HG03571 (cell line): ENCODE measurements around the gene NAA10.

Source experiments
- ATAC-seq: cut with Tn5 transposase; IDR thresholded peaks from one replicate; pipeline ENCODE4 v1.9.1; 2021; ENCODE audit not compliant: unreplicated experiment

Gene NAA10

GRCh38 chrX:153885968-153886903 is 48.6 kb downstream of the NAA10 start, which contains the start of gene L1CAM:
Gene L1CAM, minus strand, starts transcription at chrX:153886173. Its CDS starts 10,337 bp downstream, at chrX:153875836.
- ATAC-seq = no peak

GRCh38 chrX:153885208-153885787 is 49.5 kb downstream of the NAA10 start:
- ATAC-seq = no peak

GRCh38 chrX:153884590-153884989 is 50.2 kb downstream of the NAA10 start:
- ATAC-seq = no peak

- no peak for ATAC-seq
Measured at GRCh38 chrX:153884136-153884535, 50.7 kb downstream of the NAA10 start.

- no peak for ATAC-seq
Measured at GRCh38 chrX:153883163-153883843, 51.5 kb downstream of the NAA10 start.

GRCh38 chrX:153882557-153882956 is 52.3 kb downstream of the NAA10 start:
- no peak for ATAC-seq

- no peak for ATAC-seq
Measured at GRCh38 chrX:153882086-153882498, 52.7 kb downstream of the NAA10 start.

GRCh38 chrX:153881281-153881680 is 53.6 kb downstream of the NAA10 start:
- no peak for ATAC-seq

- no peak for ATAC-seq
Measured at GRCh38 chrX:153880440-153880815, 54.4 kb downstream of the NAA10 start.

- no peak for ATAC-seq
Measured at GRCh38 chrX:153879741-153880439, 54.9 kb downstream of the NAA10 start.
